ENCODE measurements around the gene NBEAL1. TPM values are rescaled to one million over a fixed set of nuclear protein-coding genes. Genes with fewer than 3 reads are reported as not detected.
"Not testable (repeated sequence)": the region's sequence is repeated elsewhere in the genome, so short reads cannot be mapped to it uniquely, and the experiment has no call there.

Gene NBEAL1
- total RNA-seq, 1 experiment from 2014 or later, result 2.7 TPM

GRCh38 chr2:203253422-203254095, 238.9 kb downstream of the NBEAL1 start:
- in situ Hi-C loops (cut with HindIII; ENCODE audit: low pct_unique_long_range_greater_than_20kb, low sequenced_read_pairs); DNase-seq (ENCODE audit: low read depth): not testable (repeated sequence)

GRCh38 chr2:203261326-203262159, 246.9 kb downstream of the NBEAL1 start:
- in situ Hi-C loops (cut with HindIII; ENCODE audit: low pct_unique_long_range_greater_than_20kb, low sequenced_read_pairs), result no loop called here
- DNase-seq (ENCODE audit: low read depth), result no peak

Other genes with a start within 250 kb of the NBEAL1 start
- 3.4 and 11.0 TPM in 2 replicates for gene ICA1L, start 143.1 kb upstream of the NBEAL1 start, total RNA-seq (2014; rRNA removed; shearing (Covaris generic); ENCODE audit: low replicate concordance)
- gene WDR12, start 103.2 kb upstream of the NBEAL1 start, total RNA-seq (2014; rRNA removed; shearing (Covaris generic); ENCODE audit: low replicate concordance), result 70.9 and 76.4 TPM in 2 replicates
- 6.6 and 7.1 TPM in 2 replicates for gene CARF, start 102.6 kb upstream of the NBEAL1 start, total RNA-seq (2014; rRNA removed; shearing (Covaris generic); ENCODE audit: low replicate concordance)
- gene CYP20A1, start 224.1 kb downstream of the NBEAL1 start, total RNA-seq (2014; rRNA removed; shearing (Covaris generic); ENCODE audit: low replicate concordance), result 14.2 and 16.4 TPM in 2 replicates

Measured in Caki2 (cell line).